ENCODE data around the gene PPARG.

PPARG gene

DNA sequence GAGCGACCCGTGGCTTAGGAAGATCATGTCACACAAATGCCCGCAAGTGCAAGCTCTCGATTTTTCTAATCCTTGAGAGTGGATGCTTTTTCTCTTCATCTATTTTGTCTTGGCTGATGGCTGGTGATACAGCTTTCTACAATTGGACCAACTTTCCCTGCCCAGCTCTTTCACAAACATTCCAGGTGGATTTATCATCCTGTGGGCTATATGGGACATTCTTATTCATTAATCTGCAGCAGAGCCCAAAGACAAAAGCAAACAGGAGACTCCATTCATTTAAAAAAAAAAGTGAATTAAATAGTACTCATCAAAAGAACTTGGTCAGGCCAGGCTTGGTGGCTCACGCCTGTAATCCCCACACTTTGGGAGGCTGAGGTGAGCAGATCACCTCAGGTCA lies 181.2 kb downstream of the PPARG start:
- no peaks in the 10 kb centered on the region for H3F3A ChIP-seq (ENCODE audit: control insufficient read depth, insufficient read depth)
- H3K79me2 ChIP-seq (ENCODE audit: control insufficient read depth, low read length), result no peaks in the 10 kb centered on the region
- no peaks in the 10 kb centered on the region for H3K9me2 ChIP-seq (replicated peaks; ENCODE audit: control insufficient read depth, low read length)
- H3K4me2 ChIP-seq (ENCODE audit: low read length), result no peak overlapping the region
- no peak overlapping the region for H3K27ac ChIP-seq (ENCODE audit: low read depth, low read length)
- no peak for TF ChIP-seq EZH2phosphoT487 (IDR thresholded peaks at IDR 0.05; ENCODE audit: borderline replicate concordance, low read length)
- TF ChIP-seq, protein P1, sequence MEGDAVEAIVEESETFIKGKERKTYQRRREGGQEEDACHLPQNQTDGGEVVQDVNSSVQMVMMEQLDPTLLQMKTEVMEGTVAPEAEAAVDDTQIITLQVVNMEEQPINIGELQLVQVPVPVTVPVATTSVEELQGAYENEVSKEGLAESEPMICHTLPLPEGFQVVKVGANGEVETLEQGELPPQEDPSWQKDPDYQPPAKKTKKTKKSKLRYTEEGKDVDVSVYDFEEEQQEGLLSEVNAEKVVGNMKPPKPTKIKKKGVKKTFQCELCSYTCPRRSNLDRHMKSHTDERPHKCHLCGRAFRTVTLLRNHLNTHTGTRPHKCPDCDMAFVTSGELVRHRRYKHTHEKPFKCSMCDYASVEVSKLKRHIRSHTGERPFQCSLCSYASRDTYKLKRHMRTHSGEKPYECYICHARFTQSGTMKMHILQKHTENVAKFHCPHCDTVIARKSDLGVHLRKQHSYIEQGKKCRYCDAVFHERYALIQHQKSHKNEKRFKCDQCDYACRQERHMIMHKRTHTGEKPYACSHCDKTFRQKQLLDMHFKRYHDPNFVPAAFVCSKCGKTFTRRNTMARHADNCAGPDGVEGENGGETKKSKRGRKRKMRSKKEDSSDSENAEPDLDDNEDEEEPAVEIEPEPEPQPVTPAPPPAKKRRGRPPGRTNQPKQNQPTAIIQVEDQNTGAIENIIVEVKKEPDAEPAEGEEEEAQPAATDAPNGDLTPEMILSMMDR (IDR thresholded peaks at IDR 0.05; ENCODE audit: low read depth, low read length, poor library complexity, severe bottlenecking), result no peak
- no peak overlapping the region for H3K4me3 ChIP-seq (ENCODE audit: low read length)
- no peaks in the 10 kb centered on the region for H3K4me1 ChIP-seq (ENCODE audit: control insufficient read depth, low read length)
- H3K36me3 ChIP-seq (ENCODE audit: control insufficient read depth, low read length), result no peaks in the 10 kb centered on the region
- H3K9me3 ChIP-seq (ENCODE audit: control insufficient read depth, insufficient read depth, low read length), result no peaks in the 10 kb centered on the region
- peaks cover 15% of the 10 kb centered on the region for H3K27me3 ChIP-seq (ENCODE audit: control insufficient read depth, low read length)
- H4K20me1 ChIP-seq (ENCODE audit: control insufficient read depth, insufficient read depth, low read depth, low read length), result no peaks in the 10 kb centered on the region

DNA sequence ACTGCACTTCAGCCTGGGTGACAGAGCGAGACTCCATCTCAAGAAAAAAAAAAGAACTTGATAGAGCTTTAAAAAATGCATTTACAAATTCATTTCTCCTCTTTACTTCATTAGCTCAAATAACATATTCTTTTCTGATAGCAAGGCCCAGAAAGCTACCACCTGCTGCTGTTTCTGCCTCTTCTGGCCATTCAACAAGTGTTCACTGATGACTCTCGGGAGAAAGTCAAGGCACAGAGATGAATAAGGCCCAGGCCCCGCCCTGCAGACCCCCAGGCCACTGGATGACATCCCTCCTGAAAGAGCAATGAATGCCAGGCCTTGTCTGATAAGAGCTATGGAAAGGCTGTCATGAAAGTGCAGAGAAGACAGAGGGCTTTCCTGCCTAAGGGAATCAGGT lies 181.8 kb downstream of the PPARG start:
- no peak overlapping the region for H3K27ac ChIP-seq (ENCODE audit: low read depth, low read length)
- H3K4me1 ChIP-seq (ENCODE audit: control insufficient read depth, low read length), result no peaks in the 10 kb centered on the region
- TF ChIP-seq EZH2phosphoT487 (IDR thresholded peaks at IDR 0.05; ENCODE audit: borderline replicate concordance, low read length), result no peak
- TF ChIP-seq, protein P1 (IDR thresholded peaks at IDR 0.05; ENCODE audit: low read depth, low read length, poor library complexity, severe bottlenecking), result no peak
- H3K36me3 ChIP-seq (ENCODE audit: control insufficient read depth, low read length), result no peaks in the 10 kb centered on the region
- H3K4me3 ChIP-seq (ENCODE audit: low read length), result no peak overlapping the region
- no peaks in the 10 kb centered on the region for H3K79me2 ChIP-seq (ENCODE audit: control insufficient read depth, low read length)
- no peaks in the 10 kb centered on the region for H3F3A ChIP-seq (ENCODE audit: control insufficient read depth, insufficient read depth)
- H4K20me1 ChIP-seq (ENCODE audit: control insufficient read depth, insufficient read depth, low read depth, low read length), result no peaks in the 10 kb centered on the region
- H3K9me3 ChIP-seq (ENCODE audit: control insufficient read depth, insufficient read depth, low read length), result no peaks in the 10 kb centered on the region
- no peaks in the 10 kb centered on the region for H3K9me2 ChIP-seq (replicated peaks; ENCODE audit: control insufficient read depth, low read length)
- peaks cover 15% of the 10 kb centered on the region for H3K27me3 ChIP-seq (ENCODE audit: control insufficient read depth, low read length)
- no peak overlapping the region for H3K4me2 ChIP-seq (ENCODE audit: low read length)

DNA sequence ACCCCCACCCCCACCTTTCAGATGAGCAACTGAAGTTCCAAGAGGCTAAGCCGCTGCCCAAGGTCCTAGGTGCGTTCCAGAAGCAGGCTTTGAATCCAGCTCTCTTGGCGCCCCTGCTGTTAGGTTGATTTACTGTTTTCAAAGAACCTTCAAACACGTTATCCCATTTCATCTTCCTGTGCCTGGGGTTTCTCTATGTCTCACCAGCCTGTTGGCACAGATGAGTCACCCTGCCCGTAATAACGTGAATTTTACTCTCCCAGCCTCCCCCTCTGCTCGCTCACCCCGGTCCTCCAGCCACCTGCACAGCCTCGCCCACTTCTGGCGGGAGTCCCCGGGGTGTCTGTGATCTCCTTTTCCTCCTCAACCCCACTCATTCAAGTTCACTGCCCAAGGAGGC lies 182.4 kb downstream of the PPARG start:
- Histone ChIP-seq H3K9me3 (ENCODE audit: control insufficient read depth, insufficient read depth, low read length) (no peaks in the 10 kb centered on the region), H3K4me2 (ENCODE audit: low read length) (no peak overlapping the region), H3K27ac (ENCODE audit: low read depth, low read length) (no peak overlapping the region), H3F3A (ENCODE audit: control insufficient read depth, insufficient read depth) (no peaks in the 10 kb centered on the region), H3K9me2 (replicated peaks; ENCODE audit: control insufficient read depth, low read length) (no peaks in the 10 kb centered on the region), H3K27me3 (ENCODE audit: control insufficient read depth, low read length) (peaks cover 15% of the 10 kb centered on the region), H3K4me1 (ENCODE audit: control insufficient read depth, low read length) (no peaks in the 10 kb centered on the region), H3K4me3 (ENCODE audit: low read length) (no peak overlapping the region), H3K36me3 (ENCODE audit: control insufficient read depth, low read length) (no peaks in the 10 kb centered on the region), H4K20me1 (ENCODE audit: control insufficient read depth, insufficient read depth, low read depth, low read length) (no peaks in the 10 kb centered on the region), H3K79me2 (ENCODE audit: control insufficient read depth, low read length) (no peaks in the 10 kb centered on the region)
- TF ChIP-seq EZH2phosphoT487 (IDR thresholded peaks at IDR 0.05; ENCODE audit: borderline replicate concordance, low read length), result no peak
- TF ChIP-seq, protein P1 (IDR thresholded peaks at IDR 0.05; ENCODE audit: low read depth, low read length, poor library complexity, severe bottlenecking), result no peak

All from DOHH2 (cell line).